ENCODE data around the gene WNT8B.
A peak's percentile ranks its signal among the peaks of the same experiment; 100 is the strongest.

Gene WNT8B

DNA sequence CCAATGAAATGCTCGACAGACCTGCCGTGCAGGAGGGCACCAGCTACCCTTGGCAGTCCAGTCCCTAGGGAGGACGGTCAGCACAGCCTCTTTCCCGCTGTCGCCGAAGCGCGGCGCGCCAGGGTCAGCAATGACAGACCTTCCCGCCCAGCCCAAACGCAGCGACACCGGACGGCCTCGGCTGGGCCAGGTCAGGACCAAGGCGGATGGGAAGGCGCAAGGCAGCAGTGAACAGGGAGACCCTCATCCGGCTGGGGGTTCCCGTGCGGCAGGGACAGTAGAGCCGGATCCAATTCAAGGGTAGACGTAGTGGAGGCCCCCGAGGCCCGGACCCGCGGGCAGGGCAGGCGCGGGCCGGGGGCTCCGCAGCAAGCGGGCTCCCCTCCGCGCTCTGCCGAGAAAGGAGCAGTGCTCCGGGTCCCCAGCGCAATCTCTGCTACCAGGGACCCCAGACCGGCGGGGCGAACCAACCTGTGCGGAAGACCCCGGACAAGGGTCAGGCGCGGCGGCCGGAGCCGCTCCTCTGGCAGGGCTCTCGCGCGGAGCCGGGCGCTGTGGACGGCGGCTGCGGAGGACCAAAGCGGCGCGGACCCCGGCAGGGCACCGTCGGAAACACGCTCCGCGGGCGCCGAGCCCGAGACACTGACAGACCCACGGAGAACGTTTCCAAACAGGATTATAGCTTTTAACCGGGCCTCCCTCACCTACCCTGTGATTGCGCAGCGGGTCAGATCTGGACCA, 56.7 kb downstream of the WNT8B start, which contains the start of gene SEC31B:
Gene SEC31B, minus strand, starts transcription at position 551 of the 741 bp plus-strand sequence. CDS start 2,909 bp downstream, outside the sequence.
- DNase-seq (ENCODE audit: low spot score): peak; percentile 78

DNA sequence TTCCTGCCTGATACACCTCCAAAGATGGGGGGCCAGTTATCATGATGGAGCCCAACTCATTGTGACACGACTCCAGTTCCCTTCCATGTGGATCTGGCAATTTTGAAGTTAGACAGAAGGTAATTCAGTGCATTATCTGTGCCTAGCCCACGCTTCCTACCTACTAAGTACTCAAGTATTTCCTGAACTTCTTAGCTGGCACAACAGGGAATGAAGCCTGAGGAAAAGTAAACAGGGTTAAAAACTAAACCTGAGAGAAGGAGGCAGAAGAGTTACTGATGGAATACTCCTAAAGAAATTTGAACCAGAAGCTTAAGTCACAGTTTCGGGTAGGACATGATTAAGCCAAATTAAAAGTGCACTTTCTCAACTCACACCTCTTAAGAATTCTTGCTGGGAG, 58.0 kb downstream of the WNT8B start:
- DNase-seq (ENCODE audit: low spot score): no peak

DNA sequence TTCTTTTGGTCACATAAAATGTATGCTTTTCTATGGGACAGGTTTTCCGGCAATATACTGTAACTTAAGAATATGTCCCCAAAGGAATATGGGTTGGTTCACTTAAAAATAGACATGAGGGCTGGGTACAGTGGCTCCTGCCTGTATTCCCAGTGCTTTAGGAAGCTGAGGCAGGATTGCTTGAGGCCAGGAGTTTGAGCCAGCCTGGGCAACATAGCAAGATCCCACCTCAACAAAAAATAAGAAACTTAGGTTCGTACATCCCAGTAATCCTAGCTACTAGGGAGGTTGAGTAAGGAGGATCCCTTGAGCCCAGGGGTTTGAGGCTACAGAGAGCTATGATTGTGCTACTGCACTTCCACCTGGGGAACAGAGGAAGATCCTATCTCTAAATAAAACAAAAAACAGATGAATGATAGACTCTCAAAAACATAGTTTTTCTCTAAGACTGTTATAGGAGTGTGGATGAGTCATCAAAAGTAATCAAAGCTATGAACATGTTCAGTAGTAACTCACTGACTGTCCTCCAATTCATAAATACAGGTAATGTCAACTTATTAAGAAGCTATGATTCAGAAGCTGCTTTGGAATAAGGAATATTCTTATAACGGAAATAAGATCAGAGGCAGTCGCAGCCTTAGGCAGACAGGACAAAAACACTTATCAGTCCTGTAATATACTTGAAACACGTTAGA, 59.4 kb downstream of the WNT8B start:
- no peak for DNase-seq (ENCODE audit: low spot score)

DNA sequence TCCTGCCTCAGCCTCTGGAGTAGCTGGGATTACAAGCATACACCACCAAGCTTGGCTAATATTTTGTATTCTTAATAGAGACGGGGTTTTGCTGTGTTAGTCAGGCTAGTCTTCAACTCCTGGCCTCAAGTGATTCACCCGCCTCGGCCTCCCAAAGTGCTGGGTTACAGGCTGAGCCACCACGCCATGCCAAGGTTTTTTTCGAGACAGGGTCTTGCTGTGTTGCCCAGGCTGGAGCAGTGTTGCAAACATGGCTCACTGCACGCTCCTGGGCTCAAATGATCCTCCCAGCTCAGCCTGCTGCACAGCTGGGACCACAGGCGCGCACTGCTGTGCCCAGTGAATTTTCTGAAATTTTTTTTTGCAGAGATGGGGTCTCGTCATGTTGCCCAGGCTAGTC, 60.1 kb downstream of the WNT8B start:
- DNase-seq (ENCODE audit: low spot score): no peak

DNA sequence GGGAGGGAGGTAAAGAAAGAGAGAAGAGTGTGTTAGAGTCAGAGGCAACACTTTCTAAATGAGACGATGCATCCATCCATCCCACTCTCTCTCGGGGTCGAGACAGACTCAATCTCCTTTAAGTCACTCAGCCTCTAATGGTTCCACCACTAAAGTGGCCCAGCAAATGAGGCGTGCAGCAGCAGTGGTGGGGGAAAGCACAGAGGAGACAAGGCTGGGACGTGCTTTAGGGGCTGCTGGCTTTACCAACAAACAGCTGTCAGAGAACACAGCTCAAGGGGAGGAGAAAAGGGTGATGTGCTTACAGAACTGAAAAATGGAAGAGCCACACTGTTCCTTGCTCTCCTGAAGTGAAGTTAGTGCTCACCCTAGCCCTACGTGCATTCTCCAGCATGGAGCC, 61.4 kb downstream of the WNT8B start:
- no peak for DNase-seq (ENCODE audit: low spot score)

DNA sequence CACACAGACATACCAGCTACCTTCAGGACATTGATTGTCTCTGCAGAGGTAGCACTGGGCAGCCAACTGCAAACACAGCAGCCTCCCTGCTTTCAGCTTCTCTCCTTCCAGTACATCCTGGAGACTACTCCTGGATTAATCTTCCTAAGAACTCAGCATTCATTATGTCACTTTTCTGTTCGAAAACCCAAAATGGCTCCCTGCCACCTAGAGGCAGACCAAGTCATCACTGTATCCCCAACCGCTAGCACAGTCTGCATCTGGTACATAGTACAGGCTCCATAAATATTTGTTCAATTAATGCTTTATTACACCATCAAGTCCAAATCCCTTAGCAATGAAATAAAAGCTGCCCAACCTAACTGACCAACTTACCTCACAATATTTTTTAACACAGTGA, 61.8 kb downstream of the WNT8B start:
- no peak for DNase-seq (ENCODE audit: low spot score)

DNA sequence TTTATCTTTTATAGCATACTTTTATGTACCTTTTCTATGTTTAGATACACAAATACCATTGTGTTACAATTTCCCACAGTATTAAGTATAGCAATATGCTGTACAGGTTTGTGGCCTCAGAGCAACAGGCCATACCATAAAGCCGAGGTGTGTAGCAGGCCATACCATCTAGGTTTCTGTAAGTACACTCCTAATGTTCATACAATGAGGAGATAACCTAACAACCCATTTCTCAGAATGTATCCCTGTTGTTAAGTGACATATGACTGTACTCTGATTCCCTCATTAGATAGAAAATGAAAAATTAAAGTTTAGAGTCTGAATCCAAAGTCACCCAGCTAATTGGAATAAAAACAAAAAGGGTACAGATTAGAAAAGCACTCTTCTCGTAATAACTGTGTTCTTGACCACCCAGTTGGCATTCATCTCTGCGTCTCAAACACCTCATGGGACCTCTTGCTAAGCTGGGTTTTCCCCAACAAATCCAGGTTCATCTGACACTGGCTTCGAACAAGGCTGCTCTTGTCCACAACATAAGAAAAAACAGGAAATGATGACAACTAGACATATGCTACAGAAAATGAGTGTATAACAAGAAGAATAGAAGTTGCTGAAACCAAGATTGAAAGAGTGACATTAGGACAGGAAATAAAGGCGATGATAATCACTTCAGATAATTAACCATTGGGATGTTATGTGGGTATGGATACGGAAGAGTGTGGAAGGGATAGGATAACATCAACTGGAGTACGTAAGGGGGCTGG, 65.5 kb downstream of the WNT8B start:
- no peak for DNase-seq (ENCODE audit: low spot score)

DNA sequence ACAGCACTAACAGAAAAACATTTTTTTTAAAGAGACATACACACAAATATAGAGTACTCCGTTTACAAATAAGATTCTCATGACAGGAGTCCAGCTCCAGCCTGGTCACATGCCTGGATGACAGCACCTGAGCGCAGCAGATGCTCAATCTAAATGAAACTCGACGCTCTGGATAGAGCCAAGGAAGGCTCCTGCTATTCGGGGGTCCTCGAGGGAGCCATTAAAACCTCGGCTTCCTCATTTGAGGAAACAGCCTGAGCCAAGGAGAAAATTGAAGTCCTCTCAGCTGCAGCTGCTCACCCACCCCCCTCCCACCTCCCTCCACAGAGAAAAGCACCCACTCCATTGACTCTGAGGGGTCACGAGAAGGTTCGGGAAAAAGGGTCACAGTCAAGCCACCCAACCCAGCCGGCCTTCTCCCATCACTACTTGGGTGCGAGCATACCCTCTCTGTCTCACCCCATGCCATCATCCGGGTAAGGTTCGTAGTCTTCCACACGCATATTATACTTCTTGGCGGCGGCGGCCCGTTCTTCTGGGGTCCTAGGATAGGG, 66.2 kb downstream of the WNT8B start:
- no peak for DNase-seq (ENCODE audit: low spot score)

DNA sequence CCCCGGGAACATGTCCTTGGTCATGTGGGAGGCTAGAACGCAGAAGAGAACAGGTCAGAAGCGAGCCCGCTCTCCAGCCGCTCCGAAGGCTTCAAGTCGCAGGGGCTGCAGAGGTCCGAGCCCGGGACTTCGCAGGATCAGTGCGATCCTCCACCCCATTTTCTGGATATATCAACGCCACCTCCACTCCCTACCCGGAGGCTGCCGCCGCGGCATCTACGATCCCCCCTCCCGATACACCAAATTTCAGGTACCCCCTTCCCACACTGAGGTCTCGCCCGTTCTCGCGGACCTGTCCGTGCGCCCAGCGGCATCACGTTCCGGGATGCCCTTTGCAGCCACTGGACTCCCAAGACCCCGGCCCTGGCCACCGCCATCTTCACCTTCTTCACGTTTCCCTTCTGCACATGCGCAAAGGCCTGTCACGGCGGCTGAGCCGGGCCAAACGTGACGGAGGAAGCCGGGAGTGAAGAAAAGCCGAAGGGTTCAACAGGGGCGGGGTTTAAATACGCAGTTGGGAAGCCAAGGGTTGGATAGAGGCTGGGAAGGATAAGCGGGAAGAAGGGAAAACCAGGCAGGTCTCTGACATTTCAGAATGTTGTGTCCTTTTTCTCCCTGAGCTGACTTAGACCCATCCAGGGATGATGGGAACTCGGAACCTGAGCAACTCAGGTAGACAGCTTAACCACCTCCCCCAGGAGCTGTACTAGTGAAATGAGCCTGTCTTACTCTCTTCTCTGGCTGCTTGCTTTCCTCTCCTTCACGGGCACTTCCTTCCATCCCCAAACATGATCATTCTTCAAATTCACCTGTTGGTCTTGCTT, 66.9 kb downstream of the WNT8B start, which contains the start of gene NDUFB8:
Gene NDUFB8, minus strand, starts transcription at position 397 of the 824 bp plus-strand sequence. Its CDS starts 20 bp downstream, at position 377.
- DNase-seq (ENCODE audit: low spot score): peak; percentile 80

DNA sequence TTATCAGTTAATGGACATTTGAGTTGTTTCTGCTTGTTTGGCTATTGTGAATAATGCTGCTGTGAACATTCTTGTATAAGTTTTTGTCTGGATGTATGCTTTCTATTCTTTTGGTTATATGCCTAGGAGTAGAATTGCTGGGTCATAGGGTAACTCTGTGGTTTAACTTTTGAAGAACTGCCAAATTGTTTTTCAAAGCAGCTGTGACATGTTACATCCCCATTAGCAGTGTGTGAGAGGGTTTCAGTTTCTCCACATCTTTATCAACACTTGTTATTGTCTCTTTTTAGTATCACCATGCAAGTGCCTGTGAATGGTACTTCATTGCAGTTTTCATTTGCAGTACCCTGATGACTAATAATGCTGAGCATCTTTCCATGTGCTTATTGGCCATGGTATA, 69.0 kb downstream of the WNT8B start:
- DNase-seq (ENCODE audit: low spot score): no peak

Data from HuH-7.5 (cell line).